Neural cell (in vitro differentiated cells): ENCODE results near the gene PLA2G2D. TPM values are rescaled to one million over a fixed set of nuclear protein-coding genes. Genes with fewer than 3 reads are reported as not detected.

Experiments
- H2AFZ ChIP-seq: fragments of 200-600, 300-800 bp; sonication (generic), shearing (Covaris generic); 2 replicates; pipeline ENCODE4 v1.6.0; 2014; ENCODE audit warnings: low read depth, mild to moderate bottlenecking, antibody characterized with exemption, low read length, moderate library complexity
- H3F3A ChIP-seq: fragments of 200-600 bp; shearing (Covaris generic); 2 replicates; pipeline ENCODE4 v1.6.1; 2016; ENCODE audit warnings: mild to moderate bottlenecking, moderate library complexity, mixed read lengths, antibody characterized with exemption, low read length; ENCODE audit not compliant: insufficient read depth, poor library complexity, severe bottlenecking
- H3K27ac ChIP-seq: fragments of 200-600, 300-800 bp; sonication (generic), shearing (Covaris generic); 2 replicates; pipeline ENCODE4 v1.5.1; 2014; ENCODE audit warnings: mild to moderate bottlenecking, low read length, moderate library complexity
- H3K27me3 ChIP-seq: fragments of 300-800, 200-600 bp; sonication (generic), shearing (Covaris generic); 2 replicates; pipeline ENCODE4 v1.6.0; 2014; ENCODE audit warnings: mild to moderate bottlenecking, low read depth, low read length, moderate library complexity; ENCODE audit not compliant: insufficient read depth
- H3K36me3 ChIP-seq: fragments of 300-800, 200-600 bp; sonication (generic), shearing (Covaris generic); 2 replicates; pipeline ENCODE4 v1.5.1; 2014; ENCODE audit warnings: mild to moderate bottlenecking, antibody characterized with exemption, low read length, moderate library complexity; ENCODE audit not compliant: insufficient read depth
- H3K4me2 ChIP-seq: fragments of 300-800, 200-600 bp; sonication (generic), shearing (Covaris generic); 2 replicates; pipeline ENCODE4 v1.6.0; 2014; ENCODE audit warnings: mild to moderate bottlenecking, low read length
- H3K4me3 ChIP-seq: fragments of 300-800, 200-600 bp; sonication (generic), shearing (Covaris generic); 2 replicates; pipeline ENCODE4 v1.5.1; 2014; ENCODE audit warnings: mild to moderate bottlenecking, low read length, moderate library complexity
- H3K79me2 ChIP-seq: fragments of 200-600 bp; shearing (Covaris generic); replicated peaks from 2 replicates; pipeline ENCODE4 v1.6.0; 2014; ENCODE audit warnings: mild to moderate bottlenecking, low read length, moderate library complexity; ENCODE audit not compliant: insufficient read depth
- H3K9ac ChIP-seq: fragments of 300-800, 200-600 bp; sonication (generic), shearing (Covaris generic); 2 replicates; pipeline ENCODE4 v1.6.1; 2016; ENCODE audit warnings: mild to moderate bottlenecking, low read length, mixed read lengths
- H3K9me2 ChIP-seq: fragments of 200-600 bp; shearing (Covaris generic); 2 replicates; pipeline ENCODE4 v1.6.1; 2016; ENCODE audit warnings: mild to moderate bottlenecking, low read length, mixed read lengths; ENCODE audit not compliant: insufficient read depth
- H3K9me3 ChIP-seq: fragments of 200-600, 300-800 bp; sonication (generic), shearing (Covaris generic); 2 replicates; pipeline ENCODE4 v1.6.1; 2016; ENCODE audit warnings: mild to moderate bottlenecking, mixed run types, low read length, moderate library complexity, mixed read lengths
- H4K20me1 ChIP-seq: fragments of 200-600 bp; shearing (Covaris generic); 2 replicates; pipeline ENCODE4 v1.6.1; 2016; ENCODE audit warnings: mild to moderate bottlenecking, mixed run types; ENCODE audit not compliant: insufficient read depth
- CTCF ChIP-seq: fragments of 450-650 bp; IDR thresholded peaks from 2 replicates; pipeline ENCODE4 v1.5.1; 2014; ENCODE audit warnings: antibody characterized with exemption, mild to moderate bottlenecking, moderate library complexity; ENCODE audit not compliant: poor library complexity, severe bottlenecking
- EP300 ChIP-seq: fragments of 450-650 bp; conservative IDR thresholded peaks from 2 replicates; pipeline ENCODE4 v1.6.1; 2014; ENCODE audit warnings: antibody characterized with exemption, mild to moderate bottlenecking, moderate library complexity; ENCODE audit not compliant: poor library complexity, severe bottlenecking
- EZH2 ChIP-seq: fragments of 200-600, 300-800 bp; shearing (Covaris generic), sonication (generic); IDR thresholded peaks from 2 replicates; pipeline ENCODE4 v1.6.1; 2014; ENCODE audit warnings: antibody characterized with exemption, low read length, borderline replicate concordance, mild to moderate bottlenecking; ENCODE audit not compliant: insufficient read depth, poor library complexity, severe bottlenecking
- MXI1 ChIP-seq: fragments of 450-650 bp; conservative IDR thresholded peaks from 2 replicates; pipeline ENCODE4 v1.6.1; 2014; ENCODE audit warnings: antibody characterized with exemption, mild to moderate bottlenecking; ENCODE audit not compliant: poor library complexity, severe bottlenecking
- POLR2AphosphoS5 ChIP-seq: IDR thresholded peaks from 2 replicates; pipeline ENCODE4 v1.6.1; 2012
- RAD21 ChIP-seq: fragments of 450-650 bp; conservative IDR thresholded peaks from 2 replicates; pipeline ENCODE4 v1.6.1; 2014; ENCODE audit warnings: antibody characterized with exemption, mild to moderate bottlenecking, moderate library complexity
- REST ChIP-seq: IDR thresholded peaks from 2 replicates; pipeline ENCODE4 v1.6.1; 2012; ENCODE audit warnings: borderline replicate concordance
- SMC3 ChIP-seq: fragments of 450-650 bp; conservative IDR thresholded peaks from 2 replicates; pipeline ENCODE4 v1.6.1; 2014; ENCODE audit warnings: antibody characterized with exemption, mild to moderate bottlenecking, moderate library complexity; ENCODE audit not compliant: poor library complexity
- TAF1 ChIP-seq: IDR thresholded peaks from 2 replicates; pipeline ENCODE4 v1.6.1; 2012; ENCODE audit warnings: low read depth
- polyA plus RNA-seq: library from polyadenylated mRNA; depleted of rRNA; stranded (reverse); fragments of >200 nt; gene quantifications from 2 replicates; pipeline ENCODE4 v1.2.3, GENCODE V29; 2014

PLA2G2D gene
- polyA plus RNA-seq, 1 donor from 2014 or later, result not detected

- Histone ChIP-seq H3K9me2 (no peaks in the 10 kb centered on the region), H3F3A (no peaks in the 10 kb centered on the region), H3K9me3 (no peaks in the 10 kb centered on the region), H3K27me3 (no peaks in the 10 kb centered on the region), H3K36me3 (no peaks in the 10 kb centered on the region), H3K4me3 (no peak overlapping the region), H3K4me2 (no peak overlapping the region), H4K20me1 (no peaks in the 10 kb centered on the region), H3K9ac (no peak overlapping the region), H2AFZ (no peak overlapping the region), H3K79me2 (no peaks in the 10 kb centered on the region), H3K27ac (no peak overlapping the region)
- no peak for TF ChIP-seq MXI1
- TF ChIP-seq EZH2, result no peak
- TF ChIP-seq EP300, result no peak
- no peak for TF ChIP-seq RAD21
- TF ChIP-seq POLR2AphosphoS5, result no peak
- no peak for TF ChIP-seq SMC3
- TF ChIP-seq CTCF, result no peak
Observed at GRCh38 chr1:20078711-20079110, 40.6 kb downstream of the PLA2G2D start.

GRCh38 chr1:20078171-20078651, 41.1 kb downstream of the PLA2G2D start:
- H2AFZ ChIP-seq, result no peak overlapping the region
- H3K9ac ChIP-seq, result no peak overlapping the region
- no peak overlapping the region for H3K4me3 ChIP-seq
- H3K4me2 ChIP-seq, result no peak overlapping the region
- H3K27ac ChIP-seq, result no peak overlapping the region
- no peaks in the 10 kb centered on the region for H3K9me2 ChIP-seq
- no peaks in the 10 kb centered on the region for H3F3A ChIP-seq
- no peaks in the 10 kb centered on the region for H4K20me1 ChIP-seq
- H3K36me3 ChIP-seq, result no peaks in the 10 kb centered on the region
- no peaks in the 10 kb centered on the region for H3K9me3 ChIP-seq
- H3K79me2 ChIP-seq, result no peaks in the 10 kb centered on the region
- H3K27me3 ChIP-seq, result no peaks in the 10 kb centered on the region
- no peak for TF ChIP-seq POLR2AphosphoS5
- TF ChIP-seq SMC3, result no peak
- no peak for TF ChIP-seq CTCF
- no peak for TF ChIP-seq REST
- no peak for TF ChIP-seq MXI1
- no peak for TF ChIP-seq EP300
- no peak for TF ChIP-seq EZH2
- TF ChIP-seq RAD21, result no peak
- TF ChIP-seq TAF1, result no peak
